ENCODE results near the gene PIN1.

Gene PIN1

GRCh38 chr19:9891609-9892373 is 56.7 kb downstream of the PIN1 start:
- DNase-seq = no peak
